HEK293 (cell line): ENCODE data around the gene CEP112.

Source experiments
- CTCF ChIA-PET: fragments of 350-600 bp; formaldehyde crosslinking; extraction: SDS; loops from one replicate; lab custom pipeline; 2021; ENCODE audit warnings: antibody characterized with exemption; lab: Yijun Ruan, JAX
- POLR2A ChIA-PET: fragments of 300-600 bp; formaldehyde crosslinking; extraction: SDS; loops from one replicate; lab custom pipeline; 2020; ENCODE audit warnings: antibody characterized with exemption, inconsistent platforms; lab: Yijun Ruan, JAX
- H3K27ac ChIP-seq: fragments of 200-500 bp; sonication (Bioruptor generic); 2 replicates; pipeline ENCODE4 v1.5.1; 2014; ENCODE audit warnings: low read depth, low read length, control low read depth, inconsistent platforms; ENCODE audit errors: extremely low read depth
- H3K36me3 ChIP-seq, 2 experiments: fragments of 200-500 bp in 1 of 2; sonication (Bioruptor generic) in 1 of 2; 1 replicate in 1 of 2; 2 replicates in 1 of 2; pipeline ENCODE4 v1.5.1; 2014 to 2017; ENCODE audit warnings: inconsistent platforms in 2 of 2, low read length in 2 of 2; ENCODE audit not compliant: control insufficient read depth in 2 of 2, insufficient read depth in 1 of 2
- H3K4me1 ChIP-seq: fragments of 200-500 bp; sonication (Bioruptor generic); 2 replicates; pipeline ENCODE4 v1.5.1; 2014; ENCODE audit warnings: mild to moderate bottlenecking, low read length, inconsistent platforms; ENCODE audit not compliant: control insufficient read depth, insufficient read depth
- H3K4me3 ChIP-seq: 2 replicates; pipeline ENCODE4 v1.5.1; 2011; ENCODE audit warnings: low read depth, mild to moderate bottlenecking, control low read depth, low read length, moderate library complexity
- H3K9me3 ChIP-seq: fragments of 200-500 bp; sonication (Bioruptor generic); 2 replicates; pipeline ENCODE4 v1.5.1; 2014; ENCODE audit warnings: low read depth, low read length, inconsistent platforms; ENCODE audit not compliant: control insufficient read depth, insufficient read depth
- EGR2 ChIP-seq: fragments of 450-650 bp; formaldehyde crosslinking; IDR thresholded peaks from 2 replicates; pipeline ENCODE4 v1.5.1; 2016; ENCODE audit warnings: low read depth, missing biosample characterization, missing genetic modification characterization
- ELK4 ChIP-seq: IDR thresholded peaks from 2 replicates; pipeline ENCODE4 v1.6.1; 2011; ENCODE audit warnings: mild to moderate bottlenecking, low read depth, low read length, borderline replicate concordance
- SP7 ChIP-seq: fragments of 450-650 bp; formaldehyde crosslinking; IDR thresholded peaks from 2 replicates; pipeline ENCODE4 v1.5.1; 2016; ENCODE audit warnings: missing biosample characterization, missing genetic modification characterization
- ZFP69B ChIP-seq: fragments of 450-650 bp; formaldehyde crosslinking; IDR thresholded peaks from 2 replicates; pipeline ENCODE4 v1.5.1; 2016; ENCODE audit warnings: missing biosample characterization, missing genetic modification characterization
- ZNF132 ChIP-seq: fragments of 450-650 bp; formaldehyde crosslinking; IDR thresholded peaks from 2 replicates; pipeline ENCODE4 v1.5.1; 2017; ENCODE audit warnings: missing biosample characterization, missing genetic modification characterization, borderline replicate concordance
- ZNF433 ChIP-seq: fragments of 450-650 bp; formaldehyde crosslinking; IDR thresholded peaks from 2 replicates; pipeline ENCODE4 v1.5.1; 2016; ENCODE audit warnings: missing biosample characterization, missing genetic modification characterization, low read depth
- ZNF580 ChIP-seq: fragments of 450-650 bp; formaldehyde crosslinking; IDR thresholded peaks from 2 replicates; pipeline ENCODE4 v1.5.1; 2016; ENCODE audit warnings: missing biosample characterization, missing genetic modification characterization
- ZNF596 ChIP-seq: fragments of 450-650 bp; IDR thresholded peaks from 2 replicates; pipeline ENCODE4 v1.5.0; 2018; ENCODE audit warnings: missing biosample characterization, mild to moderate bottlenecking, missing genetic modification characterization, moderate library complexity
- ZNF600 ChIP-seq: fragments of 450-650 bp; formaldehyde crosslinking; IDR thresholded peaks from 2 replicates; pipeline ENCODE4 v1.5.1; 2016; ENCODE audit warnings: missing biosample characterization, missing genetic modification characterization
- ZNF621 ChIP-seq: fragments of 450-650 bp; formaldehyde crosslinking; IDR thresholded peaks from 2 replicates; pipeline ENCODE4 v1.5.1; 2017; ENCODE audit warnings: missing biosample characterization, missing genetic modification characterization
- ZNF654 ChIP-seq: fragments of 450-650 bp; formaldehyde crosslinking; IDR thresholded peaks from 2 replicates; pipeline ENCODE4 v1.5.1; 2016; ENCODE audit warnings: low read depth, missing biosample characterization, missing genetic modification characterization
- ZNF664 ChIP-seq: fragments of 450-650 bp; formaldehyde crosslinking; IDR thresholded peaks from 2 replicates; pipeline ENCODE4 v1.5.1; 2016; ENCODE audit warnings: missing biosample characterization, missing genetic modification characterization
- ZNF677 ChIP-seq: fragments of 450-650 bp; IDR thresholded peaks from 2 replicates; pipeline ENCODE4 v1.5.0; 2018; ENCODE audit warnings: missing biosample characterization, mild to moderate bottlenecking, missing genetic modification characterization, moderate library complexity
- ZNF776 ChIP-seq: fragments of 450-650 bp; formaldehyde crosslinking; IDR thresholded peaks from 2 replicates; pipeline ENCODE4 v1.5.0; 2017; ENCODE audit warnings: missing biosample characterization, missing genetic modification characterization, borderline replicate concordance
- ZNF843 ChIP-seq: fragments of 450-650 bp; formaldehyde crosslinking; IDR thresholded peaks from 2 replicates; pipeline ENCODE4 v1.5.1; 2016; ENCODE audit warnings: missing biosample characterization, missing genetic modification characterization
- ZSCAN16 ChIP-seq: fragments of 450-650 bp; formaldehyde crosslinking; IDR thresholded peaks from 2 replicates; pipeline ENCODE4 v1.5.1; 2016; ENCODE audit warnings: missing biosample characterization, missing genetic modification characterization
- TF ChIP-seq, protein P1 (sequence below): sonication (generic); formaldehyde crosslinking; IDR thresholded peaks from 2 replicates; pipeline ENCODE4 v1.8.1; 2022; ENCODE audit warnings: mild to moderate bottlenecking, moderate library complexity, missing genetic modification reagents
- TF ChIP-seq, protein P2 (sequence below): fragments of 450-650 bp; IDR thresholded peaks from 2 replicates; pipeline ENCODE4 v1.5.1; 2018; ENCODE audit warnings: missing biosample characterization, mild to moderate bottlenecking, missing genetic modification characterization
- TF ChIP-seq, protein P3 (sequence below): fragments of 450-650 bp; formaldehyde crosslinking; IDR thresholded peaks from 2 replicates; pipeline ENCODE4 v1.5.1; 2016; ENCODE audit warnings: missing biosample characterization, missing genetic modification characterization

CEP112 gene

DNA sequence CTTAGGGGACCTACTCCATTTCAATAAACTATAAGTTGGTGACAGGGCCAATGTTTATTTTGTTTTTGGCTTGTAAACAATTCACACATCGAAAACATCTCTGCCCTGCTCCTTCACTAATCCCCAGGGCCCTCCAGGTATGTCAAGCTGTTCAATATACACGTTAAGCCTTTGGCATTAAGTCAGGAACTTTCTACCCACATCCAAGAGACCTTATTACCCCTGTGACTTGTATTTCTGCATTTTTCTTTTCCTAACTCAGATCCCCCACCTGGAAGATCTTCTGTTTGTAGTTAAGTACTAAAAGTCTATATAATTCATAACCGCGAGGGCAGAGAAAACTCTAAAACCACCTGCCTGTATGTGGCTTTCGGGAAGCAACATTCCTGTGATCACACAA is 523.7 kb downstream of the CEP112 start:
- ChIA-PET POLR2A (no interaction called here), CTCF (interaction anchor here (1.2 kb wide), 1 partner anchor 9 kb away, joined by 3 read pairs; no protein-coding TSS in a partner anchor)
- Histone ChIP-seq H3K4me1 (no peaks in the 10 kb centered on the region), H3K36me3 (no peaks in the 10 kb centered on the region), H3K4me3 (no peak overlapping the region), H3K27ac (no peak overlapping the region), H3K9me3 (no peaks in the 10 kb centered on the region)
- TF ChIP-seq ZNF843 (tag by site-specific recombination) (no peak), ZSCAN16 (tag by site-specific recombination) (no peak), EGR2 (tag by site-specific recombination) (no peak), ZFP69B (tag by site-specific recombination) (no peak), ZNF600 (no peak), ELK4 (no peak), ZNF677 (no peak), ZNF580 (tag by site-specific recombination) (no peak), ZNF433 (tag by site-specific recombination) (no peak), ZNF132 (no peak)
- TF ChIP-seq, protein P1, sequence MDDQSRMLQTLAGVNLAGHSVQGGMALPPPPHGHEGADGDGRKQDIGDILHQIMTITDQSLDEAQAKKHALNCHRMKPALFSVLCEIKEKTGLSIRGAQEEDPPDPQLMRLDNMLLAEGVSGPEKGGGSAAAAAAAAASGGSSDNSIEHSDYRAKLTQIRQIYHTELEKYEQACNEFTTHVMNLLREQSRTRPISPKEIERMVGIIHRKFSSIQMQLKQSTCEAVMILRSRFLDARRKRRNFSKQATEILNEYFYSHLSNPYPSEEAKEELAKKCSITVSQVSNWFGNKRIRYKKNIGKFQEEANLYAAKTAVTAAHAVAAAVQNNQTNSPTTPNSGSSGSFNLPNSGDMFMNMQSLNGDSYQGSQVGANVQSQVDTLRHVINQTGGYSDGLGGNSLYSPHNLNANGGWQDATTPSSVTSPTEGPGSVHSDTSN (CRISPR knock-in tag) = no peak

- TF ChIP-seq ZNF621 (tag by site-specific recombination) (no peak), ZNF664 (tag by site-specific recombination) (no peak), ZNF776 (no peak), ZNF433 (tag by site-specific recombination) (no peak), SP7 (tag by site-specific recombination) (no peak), ZNF654 (tag by site-specific recombination) (no peak), ZNF596 (no peak)
- TF ChIP-seq, protein P2, sequence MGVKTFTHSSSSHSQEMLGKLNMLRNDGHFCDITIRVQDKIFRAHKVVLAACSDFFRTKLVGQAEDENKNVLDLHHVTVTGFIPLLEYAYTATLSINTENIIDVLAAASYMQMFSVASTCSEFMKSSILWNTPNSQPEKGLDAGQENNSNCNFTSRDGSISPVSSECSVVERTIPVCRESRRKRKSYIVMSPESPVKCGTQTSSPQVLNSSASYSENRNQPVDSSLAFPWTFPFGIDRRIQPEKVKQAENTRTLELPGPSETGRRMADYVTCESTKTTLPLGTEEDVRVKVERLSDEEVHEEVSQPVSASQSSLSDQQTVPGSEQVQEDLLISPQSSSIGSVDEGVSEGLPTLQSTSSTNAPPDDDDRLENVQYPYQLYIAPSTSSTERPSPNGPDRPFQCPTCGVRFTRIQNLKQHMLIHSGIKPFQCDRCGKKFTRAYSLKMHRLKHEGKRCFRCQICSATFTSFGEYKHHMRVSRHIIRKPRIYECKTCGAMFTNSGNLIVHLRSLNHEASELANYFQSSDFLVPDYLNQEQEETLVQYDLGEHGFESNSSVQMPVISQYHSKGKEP (tag by site-specific recombination) = no peak
- TF ChIP-seq, protein P3, sequence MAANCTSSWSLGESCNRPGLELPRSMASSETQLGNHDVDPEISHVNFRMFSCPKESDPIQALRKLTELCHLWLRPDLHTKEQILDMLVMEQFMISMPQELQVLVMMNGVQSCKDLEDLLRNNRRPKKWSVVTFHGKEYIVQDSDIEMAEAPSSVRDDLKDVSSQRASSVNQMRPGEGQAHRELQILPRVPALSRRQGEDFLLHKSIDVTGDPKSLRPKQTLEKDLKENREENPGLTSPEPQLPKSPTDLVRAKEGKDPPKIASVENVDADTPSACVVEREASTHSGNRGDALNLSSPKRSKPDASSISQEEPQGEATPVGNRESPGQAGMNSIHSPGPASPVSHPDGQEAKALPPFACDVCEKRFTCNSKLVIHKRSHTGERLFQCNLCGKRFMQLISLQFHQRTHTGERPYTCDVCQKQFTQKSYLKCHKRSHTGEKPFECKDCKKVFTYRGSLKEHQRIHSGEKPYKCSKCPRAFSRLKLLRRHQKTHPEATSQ (tag by site-specific recombination) = no peak
- Histone ChIP-seq H3K4me1 (no peaks in the 10 kb centered on the region), H3K4me3 (no peak overlapping the region), H3K27ac (no peak overlapping the region), H3K36me3 (no peaks in the 10 kb centered on the region), H3K9me3 (no peaks in the 10 kb centered on the region)
- ChIA-PET POLR2A (no interaction called here), CTCF (interaction anchor here (0.6 to 1.2 kb wide), 2 partner anchors 8 to 378 kb away, joined by 3 read pairs; no protein-coding TSS in a partner anchor)
These were observed 524.3 kb downstream of the CEP112 start for GRCh38 chr17:65667656-65668055.
